Spinal cord (tissue), 10 donors: ENCODE results near the gene MED25. TPM values are rescaled to one million over a fixed set of nuclear protein-coding genes. Genes with fewer than 3 reads are reported as not detected.

Source experiments
- DNase-seq, 6 donors: peaks; one replicate each; pipeline versions ENCODE4 v3.0.0 to v3.0.0-alpha.2; 2013 to 2015; ENCODE audit warnings: low spot score in 6 of 6, low read depth in 4 of 6
- H3K27ac ChIP-seq: one replicate; pipeline ENCODE4 v1.5.1; 2013; ENCODE audit warnings: low read depth, low read length, control low read depth
- H3K27me3 ChIP-seq: one replicate; pipeline ENCODE4 v1.6.1; 2013; ENCODE audit warnings: low read length; ENCODE audit not compliant: control insufficient read depth, insufficient read depth
- H3K36me3 ChIP-seq: one replicate; pipeline ENCODE4 v1.6.1; 2013; ENCODE audit warnings: low read length; ENCODE audit not compliant: control insufficient read depth, insufficient read depth
- H3K4me1 ChIP-seq: one replicate; pipeline ENCODE4 v1.6.1; 2013; ENCODE audit warnings: low read length; ENCODE audit not compliant: control insufficient read depth, insufficient read depth
- H3K4me3 ChIP-seq: one replicate; pipeline ENCODE4 v1.5.1; 2013; ENCODE audit warnings: low read depth, low read length, control low read depth
- H3K9me3 ChIP-seq: one replicate; pipeline ENCODE4 v1.6.1; 2013; ENCODE audit warnings: low read length; ENCODE audit not compliant: control insufficient read depth, insufficient read depth
- WGBS: methylation state at CpG from one replicate; pipeline ENCODE4 v1.1.5; 2013; ENCODE audit warnings: missing lambda C conversion rate; ENCODE audit not compliant: insufficient coverage; 5-methylcytosine and 5-hydroxymethylcytosine counted together
- polyA plus RNA-seq, 2 donors: library from polyadenylated mRNA; unstranded; fragments of 120-200 nt; gene quantifications; one replicate each; pipeline ENCODE4 v1.2.1, GENCODE V29; 2013; ENCODE audit not compliant: insufficient read length in 2 of 2
- total RNA-seq, 2 donors: library from RNA; depleted of rRNA in 1 of 2; stranded (reverse); fragments of 120-200 nt in 1 of 2; fragments of >200 nt in 1 of 2; gene quantifications; one replicate each; pipeline versions ENCODE4 v1.2.3 to v1.2.4, GENCODE V29; 2013 to 2014
- donor health status: healthy.

Gene MED25
- total and polyA plus RNA-seq, 4 donors: 16.7 to 68.2 (median 43.3) TPM

DNA sequence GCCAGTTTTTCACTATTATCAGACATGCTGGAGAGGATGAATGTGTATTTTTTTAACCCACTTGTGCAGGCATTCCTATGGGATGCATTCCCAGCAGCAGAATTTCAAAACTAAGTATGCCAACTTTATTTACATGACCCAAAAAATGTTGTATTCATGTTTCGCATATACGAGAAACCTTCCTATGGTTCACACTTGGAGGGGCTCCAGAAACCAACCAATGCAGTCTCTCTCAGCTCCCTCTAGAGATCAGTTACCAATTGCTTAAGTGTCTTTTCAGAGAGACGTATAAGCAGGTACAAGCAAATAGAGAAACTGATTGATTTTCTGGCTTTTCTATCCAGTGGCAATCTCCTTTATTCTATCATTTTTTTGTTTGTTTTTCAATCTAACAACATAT lies 27.3 kb downstream of the MED25 start:
- no peaks in the 10 kb centered on the region for H3K4me1 ChIP-seq
- H3K4me3 ChIP-seq: no peak overlapping the region
- no peak overlapping the region for H3K27ac ChIP-seq
- no peaks in the 10 kb centered on the region for H3K9me3 ChIP-seq
- H3K36me3 ChIP-seq: peaks cover 21% of the 10 kb centered on the region
- DNase-seq: peak in 2 of 6 donors; percentile 45 to 52
- H3K27me3 ChIP-seq: no peaks in the 10 kb centered on the region
- no CpG with 5 or more reads among the region's 3 CpGs for WGBS

DNA sequence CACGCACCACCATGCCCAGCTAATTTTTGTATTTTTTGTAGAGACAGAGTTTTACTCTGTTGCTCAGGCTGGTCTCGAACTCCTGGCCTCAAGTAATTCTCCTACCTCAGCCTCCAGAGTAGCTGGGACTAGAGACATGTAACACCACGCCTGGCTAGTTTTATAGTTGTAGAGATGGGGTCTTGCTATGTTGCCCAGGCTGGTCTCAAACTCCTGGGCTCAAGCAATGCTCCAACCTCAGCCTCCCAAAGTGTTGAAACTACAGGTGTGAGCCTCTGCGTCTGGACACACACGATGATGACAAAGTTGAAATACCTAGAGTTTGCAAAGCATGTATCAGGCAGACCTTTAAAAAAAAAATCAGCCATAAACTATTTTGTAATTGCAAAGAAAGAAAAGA lies 28.3 kb downstream of the MED25 start:
- Histone ChIP-seq H3K27me3 (no peaks in the 10 kb centered on the region), H3K4me1 (no peaks in the 10 kb centered on the region), H3K36me3 (peaks cover 14% of the 10 kb centered on the region), H3K27ac (no peak overlapping the region), H3K9me3 (no peaks in the 10 kb centered on the region), H3K4me3 (no peak overlapping the region)
- DNase-seq: no peak
- no CpG with 5 or more reads among the region's 5 CpGs for WGBS

DNA sequence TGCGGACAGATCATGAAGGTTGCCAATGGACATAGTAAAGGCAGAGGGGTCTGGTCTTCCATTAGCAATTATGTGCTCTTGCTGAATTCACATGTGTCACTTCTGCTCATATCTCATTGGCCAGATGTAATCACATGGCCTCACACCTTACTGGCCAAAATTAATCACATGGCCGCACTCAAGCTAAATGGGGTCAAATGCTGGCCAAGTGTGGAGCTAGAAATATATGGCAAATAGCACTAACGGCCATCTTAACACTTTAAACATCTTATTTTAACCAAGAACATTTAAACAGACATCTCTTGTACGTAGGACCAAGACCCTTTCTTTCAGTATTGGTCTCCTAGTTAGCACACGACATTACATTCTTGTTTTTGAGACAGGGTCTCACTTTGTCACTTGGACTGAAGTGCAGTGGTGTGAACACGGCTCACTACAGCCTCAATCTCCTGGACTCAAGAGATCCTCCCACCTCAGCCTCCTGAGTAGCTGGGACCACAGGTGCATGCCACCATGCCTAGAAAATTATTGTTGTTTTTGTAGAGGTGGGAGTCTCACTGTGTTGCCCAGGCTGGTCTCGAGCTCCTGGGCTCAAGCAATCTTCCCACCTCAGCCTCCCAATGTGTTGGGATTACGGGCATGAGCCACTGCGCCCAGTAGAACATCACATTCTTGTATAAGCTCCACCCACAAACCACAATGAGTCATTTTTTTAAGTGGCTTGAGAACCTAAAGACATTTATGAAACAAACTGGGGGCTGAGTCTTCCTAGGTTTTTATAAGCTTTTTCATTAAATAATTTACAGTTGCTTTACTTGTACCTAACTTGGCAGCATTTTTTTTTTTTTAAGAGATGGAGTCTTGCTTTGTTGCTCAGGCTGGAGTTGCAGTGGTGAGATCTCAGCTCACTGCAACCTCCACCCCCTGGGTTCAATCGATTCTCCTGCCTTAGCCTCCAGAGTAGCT lies 29.9 kb downstream of the MED25 start:
- 100% methylated on average over 4 of the region's 10 CpGs for WGBS
- no peaks in the 10 kb centered on the region for H3K27me3 ChIP-seq
- peaks cover 13% of the 10 kb centered on the region for H3K4me1 ChIP-seq
- no peaks in the 10 kb centered on the region for H3K9me3 ChIP-seq
- peaks cover 9% of the 10 kb centered on the region for H3K36me3 ChIP-seq
- no peak overlapping the region for H3K4me3 ChIP-seq
- no peak for DNase-seq
- H3K27ac ChIP-seq: no peak overlapping the region

GRCh38 chr19:49848938-49849337 lies 30.8 kb downstream of the MED25 start:
- Histone ChIP-seq H3K27me3 (no peaks in the 10 kb centered on the region), H3K4me1 (peaks cover 23% of the 10 kb centered on the region), H3K9me3 (no peaks in the 10 kb centered on the region), H3K36me3 (peaks cover 13% of the 10 kb centered on the region), H3K4me3 (no peak overlapping the region), H3K27ac (no peak overlapping the region)
- no peak for DNase-seq
- 100% methylated on average over 1 of the region's 3 CpGs for WGBS

DNA sequence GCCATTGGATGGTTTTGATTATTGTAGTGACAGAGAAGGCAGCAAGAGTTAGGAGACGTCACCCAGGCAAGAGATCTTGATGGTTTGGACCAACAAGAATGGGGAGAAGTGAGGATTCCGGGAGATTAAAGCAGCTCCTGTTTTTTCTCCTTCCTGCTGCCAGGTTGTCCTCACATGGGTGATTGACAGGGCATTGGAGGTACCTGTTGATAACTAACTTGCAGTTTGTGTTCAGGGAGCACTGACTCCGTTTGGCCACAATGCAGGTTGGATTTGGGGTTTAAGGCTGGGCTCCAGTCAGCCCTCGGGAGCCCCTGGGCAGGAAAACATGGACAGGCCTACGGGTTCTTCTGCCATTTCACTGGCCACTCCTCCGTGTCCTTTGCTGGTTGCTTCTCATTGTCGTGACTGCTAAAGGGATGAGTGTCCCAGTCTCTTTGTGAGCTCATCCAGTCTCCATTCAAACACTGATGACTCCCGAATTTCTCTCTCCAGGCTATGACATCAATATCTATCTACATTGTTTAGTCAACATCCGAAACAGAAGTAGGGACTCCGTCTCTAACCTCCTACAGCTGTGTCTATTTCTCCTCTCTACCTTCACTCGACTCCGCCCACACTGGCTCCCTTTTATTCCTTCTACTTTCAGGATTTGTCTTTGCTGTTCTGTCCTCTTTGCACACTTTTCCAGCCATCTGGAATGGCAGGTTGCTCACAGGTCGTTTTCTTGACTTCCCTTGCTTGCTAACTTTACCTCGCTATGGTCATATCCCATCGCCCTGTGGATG lies 31.5 kb downstream of the MED25 start:
- Histone ChIP-seq H3K27ac (no peak overlapping the region), H3K9me3 (no peaks in the 10 kb centered on the region), H3K4me1 (peaks cover 27% of the 10 kb centered on the region), H3K36me3 (peaks cover 16% of the 10 kb centered on the region), H3K27me3 (no peaks in the 10 kb centered on the region), H3K4me3 (no peak overlapping the region)
- 88% methylated on average over 15 of the region's 15 CpGs for WGBS
- no peak for DNase-seq

DNA sequence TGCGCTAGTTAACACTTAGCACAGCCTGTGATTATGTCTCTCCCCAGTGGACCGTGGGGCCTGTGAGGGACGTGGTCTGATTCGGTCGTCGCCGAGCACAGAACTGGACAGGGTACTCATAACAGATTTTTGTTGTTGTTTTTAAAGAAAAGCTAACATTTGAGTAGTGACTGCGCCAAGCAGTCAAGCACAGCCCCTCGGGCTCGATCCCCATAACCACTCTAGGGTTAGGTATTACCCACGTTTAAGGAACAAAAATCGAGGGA lies 32.1 kb downstream of the MED25 start:
- Histone ChIP-seq H3K9me3 (no peaks in the 10 kb centered on the region), H3K27me3 (no peaks in the 10 kb centered on the region), H3K4me3 (peak overlapping the region; percentile 41), H3K4me1 (peaks cover 32% of the 10 kb centered on the region), H3K27ac (peak overlapping the region; percentile 100), H3K36me3 (peaks cover 21% of the 10 kb centered on the region)
- WGBS: 36% methylated on average over 8 of the region's 12 CpGs
- no peak for DNase-seq

GRCh38 chr19:49850487-49851342 lies 32.6 kb downstream of the MED25 start, which contains the start of gene PTOV1:
PTOV1 (plus strand) TSS chr19:49851159.
- under 1% methylated on average over 98 of the region's 98 CpGs for WGBS
- no peaks in the 10 kb centered on the region for H3K9me3 ChIP-seq
- H3K4me1 ChIP-seq: peaks cover 36% of the 10 kb centered on the region
- peak within 1 kb of the TSS; percentile 100 for H3K27ac ChIP-seq
- peak; percentile 77 to 97 (median 88) for DNase-seq
- H3K4me3 ChIP-seq: peak within 1 kb of the TSS; percentile 94
- peaks cover 27% of the 10 kb centered on the region for H3K36me3 ChIP-seq
- no peaks in the 10 kb centered on the region for H3K27me3 ChIP-seq

DNA sequence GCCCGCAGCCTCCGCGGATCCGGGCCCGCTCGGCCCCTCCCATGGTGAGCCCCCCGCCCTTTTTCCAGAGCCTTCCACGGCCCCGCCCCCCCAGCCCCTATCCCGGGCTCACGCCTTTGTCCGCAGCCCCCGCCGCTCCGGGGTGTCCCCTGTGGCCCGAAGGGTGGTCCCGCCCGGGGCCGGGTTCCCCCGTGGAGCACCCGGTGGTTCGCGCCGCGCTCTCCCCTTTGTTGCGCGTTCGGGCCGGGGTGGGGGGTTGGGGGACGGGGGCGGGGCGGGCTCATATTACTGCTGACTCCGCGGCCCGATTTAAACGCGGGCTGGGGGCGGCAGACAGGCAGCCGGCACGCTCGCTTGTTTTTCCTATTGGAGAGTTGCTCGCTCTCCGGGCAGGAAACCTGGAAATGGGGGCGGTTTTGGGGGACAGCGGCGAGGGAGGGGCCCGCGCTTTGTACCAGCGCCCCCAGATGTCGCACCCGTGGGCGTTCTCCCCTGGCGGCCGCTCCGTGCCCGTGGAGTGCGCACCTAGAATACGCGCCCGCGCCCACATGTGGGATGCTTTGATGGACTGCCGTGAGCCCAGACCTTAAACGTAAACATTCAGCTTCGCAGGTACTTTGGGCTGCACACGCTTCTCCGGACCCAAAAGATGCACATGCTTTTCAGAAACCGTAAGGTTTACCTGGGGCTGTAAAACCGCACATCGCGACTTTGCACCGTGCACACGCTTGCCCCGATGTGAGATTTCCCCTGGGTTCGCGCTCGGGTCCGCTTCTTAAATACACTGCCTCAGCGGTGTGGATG lies 33.6 kb downstream of the MED25 start:
- Histone ChIP-seq H3K4me3 (peak overlapping the region; percentile 66), H3K9me3 (no peaks in the 10 kb centered on the region), H3K36me3 (peaks cover 36% of the 10 kb centered on the region), H3K27ac (peak overlapping the region; percentile 52), H3K27me3 (no peaks in the 10 kb centered on the region), H3K4me1 (peaks cover 36% of the 10 kb centered on the region)
- WGBS: under 1% methylated on average over 52 of the region's 78 CpGs
- DNase-seq: peak in 2 of 6 donors; percentile 70 to 73
